Astrocyte (in vitro differentiated cells and primary cell): ENCODE data around the gene CRELD2.

Experiments used
- CTCF ChIP-seq: IDR thresholded peaks from 2 replicates; pipeline ENCODE4 v1.5.1; 2011; ENCODE audit warnings: low read depth, mild to moderate bottlenecking, inconsistent platforms, low read length, moderate library complexity; ENCODE audit not compliant: insufficient read depth
- EZH2 ChIP-seq: IDR thresholded peaks from 2 replicates; pipeline ENCODE4 v1.6.1; 2012; ENCODE audit warnings: mild to moderate bottlenecking, low read length, inconsistent platforms; ENCODE audit not compliant: insufficient read depth

- TF ChIP-seq CTCF, result no peak
- no peak for TF ChIP-seq EZH2
Observed at GRCh38 chr22:49885281-49885680, 33.2 kb upstream of the CRELD2 start.
